HG02870 (cell line): ENCODE measurements around the gene TBC1D22B.

Experiments used
- ATAC-seq: cut with Tn5 transposase; IDR thresholded peaks from one replicate; pipeline ENCODE4 v1.9.1; 2021; ENCODE audit warnings: mild to moderate bottlenecking, moderate library complexity; ENCODE audit not compliant: unreplicated experiment

TBC1D22B gene

GRCh38 chr6:37239526-37239925 lies 18.0 kb upstream of the TBC1D22B start:
- no peak for ATAC-seq

GRCh38 chr6:37239950-37240713 lies 17.4 kb upstream of the TBC1D22B start:
- no peak for ATAC-seq

- ATAC-seq: no peak
Measured at GRCh38 chr6:37241131-37241530, 16.4 kb upstream of the TBC1D22B start.

GRCh38 chr6:37241775-37242428 lies 15.7 kb upstream of the TBC1D22B start:
- ATAC-seq: no peak

GRCh38 chr6:37242429-37243052 lies 15.0 kb upstream of the TBC1D22B start:
- ATAC-seq: no peak

GRCh38 chr6:37243131-37243815 lies 14.3 kb upstream of the TBC1D22B start:
- ATAC-seq: no peak

- ATAC-seq: no peak
Measured at GRCh38 chr6:37243816-37244370, 13.7 kb upstream of the TBC1D22B start.

- no peak for ATAC-seq
Measured at GRCh38 chr6:37244430-37245310, 12.9 kb upstream of the TBC1D22B start.

- no peak for ATAC-seq
Measured at GRCh38 chr6:37251211-37251780, 6.3 kb upstream of the TBC1D22B start.

GRCh38 chr6:37253486-37254007 lies 4.0 kb upstream of the TBC1D22B start:
- no peak for ATAC-seq

- ATAC-seq: no peak
Measured at GRCh38 chr6:37254881-37255280, 2.7 kb upstream of the TBC1D22B start.

- no peak for ATAC-seq
Measured at GRCh38 chr6:37256692-37257319, 766 bp upstream of the TBC1D22B start.

- ATAC-seq: no peak
Measured at GRCh38 chr6:37257320-37257633, 295 bp upstream of the TBC1D22B start.

GRCh38 chr6:37258405-37259105 lies 983 bp downstream of the TBC1D22B start:
- ATAC-seq: no peak

- ATAC-seq: no peak
Measured at GRCh38 chr6:37259191-37259590, 1.6 kb downstream of the TBC1D22B start.

GRCh38 chr6:37260040-37260439 lies 2.5 kb downstream of the TBC1D22B start:
- no peak for ATAC-seq

GRCh38 chr6:37260444-37260843 lies 2.9 kb downstream of the TBC1D22B start:
- no peak for ATAC-seq

- no peak for ATAC-seq
Measured at GRCh38 chr6:37261198-37261597, 3.6 kb downstream of the TBC1D22B start.
